ENCODE results near the gene TRA2B.

GRCh38 chr3:185966655-185967054 lies 28.8 kb upstream of the TRA2B start:
- TF ChIP-seq, protein P1, sequence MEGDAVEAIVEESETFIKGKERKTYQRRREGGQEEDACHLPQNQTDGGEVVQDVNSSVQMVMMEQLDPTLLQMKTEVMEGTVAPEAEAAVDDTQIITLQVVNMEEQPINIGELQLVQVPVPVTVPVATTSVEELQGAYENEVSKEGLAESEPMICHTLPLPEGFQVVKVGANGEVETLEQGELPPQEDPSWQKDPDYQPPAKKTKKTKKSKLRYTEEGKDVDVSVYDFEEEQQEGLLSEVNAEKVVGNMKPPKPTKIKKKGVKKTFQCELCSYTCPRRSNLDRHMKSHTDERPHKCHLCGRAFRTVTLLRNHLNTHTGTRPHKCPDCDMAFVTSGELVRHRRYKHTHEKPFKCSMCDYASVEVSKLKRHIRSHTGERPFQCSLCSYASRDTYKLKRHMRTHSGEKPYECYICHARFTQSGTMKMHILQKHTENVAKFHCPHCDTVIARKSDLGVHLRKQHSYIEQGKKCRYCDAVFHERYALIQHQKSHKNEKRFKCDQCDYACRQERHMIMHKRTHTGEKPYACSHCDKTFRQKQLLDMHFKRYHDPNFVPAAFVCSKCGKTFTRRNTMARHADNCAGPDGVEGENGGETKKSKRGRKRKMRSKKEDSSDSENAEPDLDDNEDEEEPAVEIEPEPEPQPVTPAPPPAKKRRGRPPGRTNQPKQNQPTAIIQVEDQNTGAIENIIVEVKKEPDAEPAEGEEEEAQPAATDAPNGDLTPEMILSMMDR (IDR thresholded peaks at IDR 0.05; ENCODE audit: insufficient read depth, low read depth, low read length) = no peak
- no peak for TF ChIP-seq EZH2 (IDR thresholded peaks at IDR 0.05; ENCODE audit: insufficient read depth, low read length)

All from astrocyte (in vitro differentiated cells and primary cell).